ENCODE results near the gene ZDHHC11. TPM values are rescaled to one million over a fixed set of nuclear protein-coding genes. Genes with fewer than 3 reads are reported as not detected.
"Not testable (repeated sequence)": the region's sequence is repeated elsewhere in the genome, so short reads cannot be mapped to it uniquely, and the experiment has no call there.

ZDHHC11 gene
- polyA plus RNA-seq, 1 donor (not counting 4 experiments of a cell fraction or from before 2014, with no cell fraction given) = 0.33 TPM

GRCh38 chr5:773517-774264 lies 77.1 kb downstream of the ZDHHC11 start:
- no peaks in the 10 kb centered on the region for H3K9me3 ChIP-seq (ENCODE audit: control insufficient read depth, low read depth, low read length)
- no peak overlapping the region for H3K9ac ChIP-seq (ENCODE audit: control insufficient read depth, extremely low read depth, insufficient read depth, low read length)
- no peak overlapping the region for H3K4me3 ChIP-seq (ENCODE audit: control insufficient read depth in 2 of 3, extremely low read depth in 1 of 3, insufficient read depth in 2 of 3, low read depth in 1 of 3, low read length in 3 of 3)
- TF ChIP-seq EZH2 (IDR thresholded peaks at IDR 0.05; ENCODE audit: low read length) (no peak), CTCF (optimal IDR thresholded peaks at IDR 0.05 in 1 of 3, IDR thresholded peaks at IDR 0.05 in 1 of 3, conservative IDR thresholded peaks at IDR 0.05 in 1 of 3; ENCODE audit: extremely low read depth in 1 of 3, insufficient read depth in 2 of 3, low read length in 3 of 3) (no peak)
- no peaks in the 10 kb centered on the region for H4K20me1 ChIP-seq (ENCODE audit: control insufficient read depth, extremely low read depth, insufficient read depth, low read length)
- no peaks in the 10 kb centered on the region for H3K79me2 ChIP-seq (ENCODE audit: control insufficient read depth, insufficient read depth, low read length)
- FAIRE-seq = no peak
- no peaks in the 10 kb centered on the region for H3K9me1 ChIP-seq (ENCODE audit: control insufficient read depth, extremely low read depth, insufficient read depth, low read length)
- H2AFZ ChIP-seq (ENCODE audit: control insufficient read depth, low read length) = no peak overlapping the region
- peaks cover 14% of the 10 kb centered on the region for H3K27me3 ChIP-seq (ENCODE audit: control insufficient read depth, extremely low read depth, insufficient read depth, low read length)
- H3K4me2 ChIP-seq (ENCODE audit: control insufficient read depth, extremely low read depth, insufficient read depth, low read depth, low read length) = no peak overlapping the region
- H3K36me3 ChIP-seq (ENCODE audit: control insufficient read depth in 2 of 2, extremely low read depth in 1 of 2, insufficient read depth in 2 of 2, low read length in 2 of 2) = no peaks in the 10 kb centered on the region
- no peak overlapping the region for H3K27ac ChIP-seq (ENCODE audit: control insufficient read depth, insufficient read depth, low read length)
- dilution Hi-C loops (cut with MboI; ENCODE audit: extremely low pct_ligation_motif_present, low sequenced_read_pairs) = no loop called here
- H3K4me1 ChIP-seq (ENCODE audit: control insufficient read depth, extremely low read depth, insufficient read depth, low read length) = no peaks in the 10 kb centered on the region
- no peak for DNase-seq (ENCODE audit: low read depth, low spot score)

- dilution Hi-C loops (cut with MboI; ENCODE audit: extremely low pct_ligation_motif_present, low sequenced_read_pairs); H3K9me3 ChIP-seq (ENCODE audit: control insufficient read depth, low read depth, low read length); H3K36me3 ChIP-seq (ENCODE audit: control insufficient read depth in 2 of 2, extremely low read depth in 1 of 2, insufficient read depth in 2 of 2, low read length in 2 of 2); H3K9me1 ChIP-seq (ENCODE audit: control insufficient read depth, extremely low read depth, insufficient read depth, low read length); H3K4me2 ChIP-seq (ENCODE audit: control insufficient read depth, extremely low read depth, insufficient read depth, low read depth, low read length); H2AFZ ChIP-seq (ENCODE audit: control insufficient read depth, low read length); H3K4me3 ChIP-seq (ENCODE audit: control insufficient read depth in 2 of 3, extremely low read depth in 1 of 3, insufficient read depth in 2 of 3, low read depth in 1 of 3, low read length in 3 of 3); H3K4me1 ChIP-seq (ENCODE audit: control insufficient read depth, extremely low read depth, insufficient read depth, low read length); H3K27ac ChIP-seq (ENCODE audit: control insufficient read depth, insufficient read depth, low read length); H3K79me2 ChIP-seq (ENCODE audit: control insufficient read depth, insufficient read depth, low read length); H4K20me1 ChIP-seq (ENCODE audit: control insufficient read depth, extremely low read depth, insufficient read depth, low read length); DNase-seq (ENCODE audit: low read depth, low spot score); H3K9ac ChIP-seq (ENCODE audit: control insufficient read depth, extremely low read depth, insufficient read depth, low read length); FAIRE-seq: not testable (repeated sequence)
- H3K27me3 ChIP-seq (ENCODE audit: control insufficient read depth, extremely low read depth, insufficient read depth, low read length) = peaks cover 14% of the 10 kb centered on the region
Measured at GRCh38 chr5:772931-773330, 77.9 kb downstream of the ZDHHC11 start.

GRCh38 chr5:772547-772890 lies 78.3 kb downstream of the ZDHHC11 start:
- H3K27me3 ChIP-seq (ENCODE audit: control insufficient read depth, extremely low read depth, insufficient read depth, low read length) = peaks cover 14% of the 10 kb centered on the region
- dilution Hi-C loops (cut with MboI; ENCODE audit: extremely low pct_ligation_motif_present, low sequenced_read_pairs) = not testable (repeated sequence)

GRCh38 chr5:771841-772546 lies 78.8 kb downstream of the ZDHHC11 start:
- dilution Hi-C loops (cut with MboI; ENCODE audit: extremely low pct_ligation_motif_present, low sequenced_read_pairs); H3K9ac ChIP-seq (ENCODE audit: control insufficient read depth, extremely low read depth, insufficient read depth, low read length); H3K9me1 ChIP-seq (ENCODE audit: control insufficient read depth, extremely low read depth, insufficient read depth, low read length); H3K4me2 ChIP-seq (ENCODE audit: control insufficient read depth, extremely low read depth, insufficient read depth, low read depth, low read length); H2AFZ ChIP-seq (ENCODE audit: control insufficient read depth, low read length); H4K20me1 ChIP-seq (ENCODE audit: control insufficient read depth, extremely low read depth, insufficient read depth, low read length); H3K4me3 ChIP-seq (ENCODE audit: control insufficient read depth in 2 of 3, extremely low read depth in 1 of 3, insufficient read depth in 2 of 3, low read depth in 1 of 3, low read length in 3 of 3); H3K27ac ChIP-seq (ENCODE audit: control insufficient read depth, insufficient read depth, low read length); DNase-seq (ENCODE audit: low read depth, low spot score); H3K9me3 ChIP-seq (ENCODE audit: control insufficient read depth, low read depth, low read length); FAIRE-seq; H3K36me3 ChIP-seq (ENCODE audit: control insufficient read depth in 2 of 2, extremely low read depth in 1 of 2, insufficient read depth in 2 of 2, low read length in 2 of 2); H3K4me1 ChIP-seq (ENCODE audit: control insufficient read depth, extremely low read depth, insufficient read depth, low read length); H3K79me2 ChIP-seq (ENCODE audit: control insufficient read depth, insufficient read depth, low read length): not testable (repeated sequence)
- H3K27me3 ChIP-seq (ENCODE audit: control insufficient read depth, extremely low read depth, insufficient read depth, low read length) = peaks cover 14% of the 10 kb centered on the region

More at GRCh38 chr5:772547-772890, 78.3 kb downstream of the ZDHHC11 start:
- H3K9me3 ChIP-seq (ENCODE audit: control insufficient read depth, low read depth, low read length); H3K36me3 ChIP-seq (ENCODE audit: control insufficient read depth in 2 of 2, extremely low read depth in 1 of 2, insufficient read depth in 2 of 2, low read length in 2 of 2); H4K20me1 ChIP-seq (ENCODE audit: control insufficient read depth, extremely low read depth, insufficient read depth, low read length); DNase-seq (ENCODE audit: low read depth, low spot score); H3K9me1 ChIP-seq (ENCODE audit: control insufficient read depth, extremely low read depth, insufficient read depth, low read length); H3K9ac ChIP-seq (ENCODE audit: control insufficient read depth, extremely low read depth, insufficient read depth, low read length); H3K4me3 ChIP-seq (ENCODE audit: control insufficient read depth in 2 of 3, extremely low read depth in 1 of 3, insufficient read depth in 2 of 3, low read depth in 1 of 3, low read length in 3 of 3); H3K79me2 ChIP-seq (ENCODE audit: control insufficient read depth, insufficient read depth, low read length); FAIRE-seq; H3K27ac ChIP-seq (ENCODE audit: control insufficient read depth, insufficient read depth, low read length); H3K4me1 ChIP-seq (ENCODE audit: control insufficient read depth, extremely low read depth, insufficient read depth, low read length); H3K4me2 ChIP-seq (ENCODE audit: control insufficient read depth, extremely low read depth, insufficient read depth, low read depth, low read length); H2AFZ ChIP-seq (ENCODE audit: control insufficient read depth, low read length): not testable (repeated sequence)

Measured in keratinocyte (primary cell).